Fibroblast of the aortic adventitia (primary cell): ENCODE measurements around the gene VPS39. TPM values are rescaled to one million over a fixed set of nuclear protein-coding genes. Genes with fewer than 3 reads are reported as not detected.

Experiments used
- DNase-seq: peaks from one replicate; pipeline ENCODE4 v3.0.0-alpha.2; 2010; ENCODE audit warnings: low read depth
- H3K4me3 ChIP-seq: 2 replicates; pipeline ENCODE4 v1.5.1; 2011; ENCODE audit warnings: low read depth, mild to moderate bottlenecking, control low read depth, low read length, moderate library complexity
- total RNA-seq: library from RNA; depleted of rRNA; stranded (reverse); fragments of >200 nt; gene quantifications from 2 replicates; pipeline ENCODE4 v1.2.3, GENCODE V29; 2012; ENCODE audit warnings: low replicate concordance
- TF ChIP-seq, protein P1 (sequence below): IDR thresholded peaks from 2 replicates; pipeline ENCODE4 v1.5.1; 2011; ENCODE audit warnings: mild to moderate bottlenecking, low read length, control low read depth, inconsistent platforms; ENCODE audit not compliant: insufficient read depth

Gene VPS39, protein sequence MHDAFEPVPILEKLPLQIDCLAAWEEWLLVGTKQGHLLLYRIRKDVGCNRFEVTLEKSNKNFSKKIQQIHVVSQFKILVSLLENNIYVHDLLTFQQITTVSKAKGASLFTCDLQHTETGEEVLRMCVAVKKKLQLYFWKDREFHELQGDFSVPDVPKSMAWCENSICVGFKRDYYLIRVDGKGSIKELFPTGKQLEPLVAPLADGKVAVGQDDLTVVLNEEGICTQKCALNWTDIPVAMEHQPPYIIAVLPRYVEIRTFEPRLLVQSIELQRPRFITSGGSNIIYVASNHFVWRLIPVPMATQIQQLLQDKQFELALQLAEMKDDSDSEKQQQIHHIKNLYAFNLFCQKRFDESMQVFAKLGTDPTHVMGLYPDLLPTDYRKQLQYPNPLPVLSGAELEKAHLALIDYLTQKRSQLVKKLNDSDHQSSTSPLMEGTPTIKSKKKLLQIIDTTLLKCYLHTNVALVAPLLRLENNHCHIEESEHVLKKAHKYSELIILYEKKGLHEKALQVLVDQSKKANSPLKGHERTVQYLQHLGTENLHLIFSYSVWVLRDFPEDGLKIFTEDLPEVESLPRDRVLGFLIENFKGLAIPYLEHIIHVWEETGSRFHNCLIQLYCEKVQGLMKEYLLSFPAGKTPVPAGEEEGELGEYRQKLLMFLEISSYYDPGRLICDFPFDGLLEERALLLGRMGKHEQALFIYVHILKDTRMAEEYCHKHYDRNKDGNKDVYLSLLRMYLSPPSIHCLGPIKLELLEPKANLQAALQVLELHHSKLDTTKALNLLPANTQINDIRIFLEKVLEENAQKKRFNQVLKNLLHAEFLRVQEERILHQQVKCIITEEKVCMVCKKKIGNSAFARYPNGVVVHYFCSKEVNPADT
- total RNA-seq, result 61.8 and 174 TPM in 2 replicates

DNA sequence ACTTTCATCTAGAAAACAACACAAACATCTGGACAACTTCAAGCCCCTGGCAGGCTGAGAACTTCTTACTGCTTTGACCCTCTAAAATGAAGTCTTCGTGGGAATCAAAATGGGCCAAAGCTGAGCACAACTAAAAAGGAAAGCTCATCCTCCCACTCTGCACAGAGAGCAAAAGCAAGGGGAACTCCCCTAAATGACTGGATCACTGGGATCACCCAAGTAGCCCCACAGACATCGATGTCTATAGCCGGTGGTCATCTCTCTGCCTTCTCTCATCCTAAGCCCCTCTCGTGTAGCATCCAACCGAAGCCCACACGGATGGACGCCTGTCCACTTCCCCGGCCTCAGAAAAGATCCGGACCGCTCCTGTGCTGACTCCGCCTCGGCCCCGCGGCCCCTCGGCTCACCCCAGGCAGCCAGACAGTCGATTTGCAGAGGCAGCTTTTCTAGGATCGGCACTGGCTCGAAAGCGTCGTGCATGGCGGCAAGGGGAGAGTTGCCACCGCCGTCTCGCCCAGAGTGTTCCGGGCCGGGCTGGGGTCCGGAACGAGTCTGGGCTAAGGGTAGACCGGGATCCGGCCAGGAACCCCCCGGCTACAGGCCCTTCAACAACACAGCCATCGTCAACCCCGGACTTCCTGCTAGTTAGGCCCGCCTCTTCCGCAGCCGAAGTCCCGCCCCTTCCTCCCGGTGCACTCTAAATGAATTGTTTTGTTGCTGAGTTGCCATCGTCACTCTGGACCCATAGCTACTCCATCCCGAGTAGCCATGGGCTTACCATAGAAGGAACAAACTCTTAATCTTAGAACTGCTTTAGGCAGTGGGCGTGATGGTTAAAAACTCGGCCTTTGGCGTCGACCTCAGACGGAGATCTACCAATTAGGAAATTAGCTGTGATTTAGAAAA is at the start of gene VPS39:
Gene VPS39 (minus strand): TSS at position 631 of the 906 bp plus-strand sequence. CDS start 151 bp downstream, at position 480.
- TF ChIP-seq, protein P1, sequence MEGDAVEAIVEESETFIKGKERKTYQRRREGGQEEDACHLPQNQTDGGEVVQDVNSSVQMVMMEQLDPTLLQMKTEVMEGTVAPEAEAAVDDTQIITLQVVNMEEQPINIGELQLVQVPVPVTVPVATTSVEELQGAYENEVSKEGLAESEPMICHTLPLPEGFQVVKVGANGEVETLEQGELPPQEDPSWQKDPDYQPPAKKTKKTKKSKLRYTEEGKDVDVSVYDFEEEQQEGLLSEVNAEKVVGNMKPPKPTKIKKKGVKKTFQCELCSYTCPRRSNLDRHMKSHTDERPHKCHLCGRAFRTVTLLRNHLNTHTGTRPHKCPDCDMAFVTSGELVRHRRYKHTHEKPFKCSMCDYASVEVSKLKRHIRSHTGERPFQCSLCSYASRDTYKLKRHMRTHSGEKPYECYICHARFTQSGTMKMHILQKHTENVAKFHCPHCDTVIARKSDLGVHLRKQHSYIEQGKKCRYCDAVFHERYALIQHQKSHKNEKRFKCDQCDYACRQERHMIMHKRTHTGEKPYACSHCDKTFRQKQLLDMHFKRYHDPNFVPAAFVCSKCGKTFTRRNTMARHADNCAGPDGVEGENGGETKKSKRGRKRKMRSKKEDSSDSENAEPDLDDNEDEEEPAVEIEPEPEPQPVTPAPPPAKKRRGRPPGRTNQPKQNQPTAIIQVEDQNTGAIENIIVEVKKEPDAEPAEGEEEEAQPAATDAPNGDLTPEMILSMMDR, result no peak
- H3K4me3 ChIP-seq, result peak within 1 kb of the TSS; percentile 84
- DNase-seq, result peak; percentile 80

DNA sequence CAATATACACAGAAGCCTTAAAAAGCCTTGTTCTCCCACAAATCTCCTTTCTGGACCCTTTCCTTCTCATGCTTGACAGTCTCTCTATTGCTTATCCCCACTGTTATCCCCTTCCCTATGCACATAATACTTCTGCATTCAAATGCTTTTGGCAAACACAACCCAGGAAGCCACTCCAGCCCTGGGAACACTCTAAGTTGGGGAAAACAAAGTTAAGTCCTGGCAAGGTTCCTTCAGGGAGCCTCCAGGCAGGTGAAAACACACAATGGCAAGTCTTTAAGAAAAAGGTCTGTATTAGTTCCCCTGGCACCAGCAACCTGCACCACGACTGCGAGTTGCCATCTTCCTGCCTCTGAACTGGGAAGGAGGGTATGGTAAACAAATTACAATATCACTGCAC is 45.2 kb upstream of the VPS39 start:
- no peak overlapping the region for H3K4me3 ChIP-seq
- TF ChIP-seq, protein P1, result no peak
- DNase-seq, result no peak

DNA sequence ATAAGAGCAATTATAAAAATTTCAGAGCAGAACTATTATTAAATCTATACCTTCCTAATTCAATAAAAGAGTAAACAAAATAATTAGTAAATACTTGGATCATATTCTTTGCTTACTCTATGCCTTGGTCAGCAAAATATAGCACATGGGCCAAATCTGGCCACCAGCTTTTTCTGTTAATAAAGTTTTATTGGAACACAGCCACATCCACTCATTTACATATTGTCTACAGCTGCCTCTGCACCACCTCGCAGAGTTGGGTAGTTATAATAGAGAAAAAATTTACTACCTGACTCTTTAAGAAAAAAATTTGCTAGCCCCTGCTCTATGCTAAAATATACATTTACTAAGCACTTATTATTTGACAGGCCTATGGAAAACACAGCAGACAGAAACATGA is 32.7 kb upstream of the VPS39 start:
- DNase-seq, result no peak
- TF ChIP-seq, protein P1, result no peak
- no peak overlapping the region for H3K4me3 ChIP-seq

DNA sequence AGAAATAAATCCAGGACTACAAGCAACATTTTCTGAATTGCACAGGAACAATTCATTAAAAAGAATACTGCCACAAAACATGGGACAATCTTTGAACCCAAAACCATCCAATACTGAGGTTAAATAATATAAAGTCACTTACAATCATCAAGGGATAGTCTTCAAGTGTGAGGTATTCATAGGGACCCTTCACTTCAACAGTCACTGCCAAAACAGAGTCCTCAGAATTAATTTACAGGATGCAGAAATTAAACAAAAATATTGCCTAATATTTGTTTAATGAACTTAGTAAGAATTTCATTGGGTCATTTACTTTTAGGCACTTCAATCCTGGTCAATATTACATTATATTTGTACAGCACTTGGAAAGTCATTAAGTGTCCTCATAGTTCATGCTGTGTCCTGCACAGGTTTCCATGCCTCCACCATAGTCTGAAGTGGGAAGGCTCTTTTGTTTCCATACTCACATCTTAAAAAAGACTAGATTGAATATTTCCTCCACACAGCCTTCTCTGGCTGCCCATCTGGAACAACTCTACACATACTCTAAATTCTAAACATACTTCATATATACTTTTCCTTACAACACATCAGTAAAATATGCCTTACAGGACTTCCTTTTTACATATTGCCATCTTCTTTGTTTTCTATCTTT is 31.6 kb upstream of the VPS39 start:
- TF ChIP-seq, protein P1, result no peak
- H3K4me3 ChIP-seq, result no peak overlapping the region
- DNase-seq, result no peak

DNA sequence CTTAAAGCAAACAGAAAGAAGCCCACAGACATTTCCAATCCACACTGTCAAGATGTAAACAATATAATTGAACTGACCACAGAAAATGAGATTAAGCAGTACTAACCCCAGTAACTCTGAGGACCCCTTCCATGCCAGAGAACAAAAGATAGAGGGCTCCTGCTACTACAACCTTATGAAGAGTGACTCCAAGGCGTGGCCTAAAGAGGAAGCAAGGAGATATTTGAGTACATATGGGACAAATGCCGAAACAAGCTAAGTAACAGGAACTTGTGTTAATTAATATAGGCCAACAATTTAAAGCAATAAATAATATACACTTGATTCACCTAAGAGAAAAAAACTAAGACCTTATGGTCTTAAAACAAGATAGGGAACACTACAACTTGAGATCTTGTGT is 25.0 kb upstream of the VPS39 start:
- DNase-seq, result no peak
- TF ChIP-seq, protein P1, result no peak
- H3K4me3 ChIP-seq, result no peak overlapping the region
